ENCODE data around the gene TRIOBP.

TRIOBP gene

GRCh38 chr22:37674951-37675929, 21.6 kb upstream of the TRIOBP start, which contains the start of gene LGALS1 (continued):
- TF ChIP-seq BCL6B (tag by site-specific recombination; IDR thresholded peaks at IDR 0.05) = no peak
- TF ChIP-seq ATF2 (tag by site-specific recombination; IDR thresholded peaks at IDR 0.05; ENCODE audit: low read depth) = no peak
- TF ChIP-seq ZSCAN30 (tag by site-specific recombination; IDR thresholded peaks at IDR 0.05) = no peak; the same call in 1 of the 2 replicates
- no peak for TF ChIP-seq ZSCAN18 (tag by site-specific recombination; IDR thresholded peaks at IDR 0.05)
- no peak for TF ChIP-seq ZNF530 (tag by site-specific recombination; IDR thresholded peaks at IDR 0.05; ENCODE audit: low read depth)
- no peak for TF ChIP-seq ZNF211 (tag by site-specific recombination; IDR thresholded peaks at IDR 0.05; ENCODE audit: low read depth)
- TF ChIP-seq ZNF514 (tag by site-specific recombination; IDR thresholded peaks at IDR 0.05) = no peak
- TF ChIP-seq ZNF132 (tag by site-specific recombination; IDR thresholded peaks at IDR 0.05; ENCODE audit: borderline replicate concordance) = no peak
- TF ChIP-seq ZNF600 (tag by site-specific recombination; IDR thresholded peaks at IDR 0.05) = no peak; the same call in 1 of the 2 replicates
- TF ChIP-seq ZNF404 (tag by site-specific recombination; IDR thresholded peaks at IDR 0.05) = no peak
- TF ChIP-seq OVOL3 (tag by site-specific recombination; IDR thresholded peaks at IDR 0.05) = no peak
- no peak for TF ChIP-seq ZNF19 (tag by site-specific recombination; IDR thresholded peaks at IDR 0.05; ENCODE audit: low read depth)
- TF ChIP-seq GLIS1 (tag by site-specific recombination; IDR thresholded peaks at IDR 0.05) = peak; percentile 68
- TF ChIP-seq SCRT2 (tag by site-specific recombination; IDR thresholded peaks at IDR 0.05) = no peak
- TF ChIP-seq ZNF561 (tag by site-specific recombination; IDR thresholded peaks at IDR 0.05; ENCODE audit: borderline replicate concordance) = peak; percentile 75; the same call in 1 of the 2 replicates
- no peak for TF ChIP-seq ZNF510 (tag by site-specific recombination; IDR thresholded peaks at IDR 0.05; ENCODE audit: insufficient replicate concordance)
- no peak for TF ChIP-seq TCF7L2 (IDR thresholded peaks at IDR 0.05; ENCODE audit: borderline replicate concordance, low read depth, low read length)
- no peak for TF ChIP-seq REST (tag by site-specific recombination; IDR thresholded peaks at IDR 0.05)
- TF ChIP-seq ZNF18 (tag by site-specific recombination; IDR thresholded peaks at IDR 0.05) = no peak
- no peak for TF ChIP-seq ZNF830 (tag by site-specific recombination; IDR thresholded peaks at IDR 0.05; ENCODE audit: low read depth)
- TF ChIP-seq ZNF548 (tag by site-specific recombination; IDR thresholded peaks at IDR 0.05) = no peak
- no peak for TF ChIP-seq ZNF391 (tag by site-specific recombination; IDR thresholded peaks at IDR 0.05; ENCODE audit: borderline replicate concordance, low read depth)
- TF ChIP-seq ZNF48 (tag by site-specific recombination; IDR thresholded peaks at IDR 0.05) = no peak
- no peak for TF ChIP-seq ZFP3 (tag by site-specific recombination; IDR thresholded peaks at IDR 0.05; ENCODE audit: low read depth)
- TF ChIP-seq ZFHX2 (tag by site-specific recombination; conservative IDR thresholded peaks at IDR 0.05) = peak; percentile 59
- no peak for TF ChIP-seq ZNF664 (tag by site-specific recombination; IDR thresholded peaks at IDR 0.05)

Measured in HEK293 (cell line).